HL-60 (cell line): ENCODE results near the gene RGL4.

Experiments
- DNase-seq, 2 experiments: peaks; one replicate each; pipeline ENCODE4 v3.0.0-alpha.2; 2010 to 2020; ENCODE audit warnings: low read depth in 1 of 2, low spot score in 1 of 2
- H3K27ac ChIP-seq: fragments of 250-450 bp; sonication (Bioruptor Pico); replicated peaks from 2 replicates; pipeline ENCODE4 v1.5.1; 2020; ENCODE audit warnings: mild to moderate bottlenecking, moderate library complexity
- H3K27me3 ChIP-seq: fragments of 250-450 bp; sonication (Bioruptor Pico); 2 replicates; pipeline ENCODE4 v1.5.1; 2021; ENCODE audit warnings: mild to moderate bottlenecking, moderate library complexity; ENCODE audit not compliant: insufficient read depth, poor library complexity, severe bottlenecking
- H3K4me3 ChIP-seq: replicated peaks from 2 replicates; pipeline ENCODE4 v1.5.1; 2011; ENCODE audit warnings: mild to moderate bottlenecking, control low read depth, low read length; ENCODE audit not compliant: insufficient read depth
- CTCF ChIP-seq: IDR thresholded peaks from one replicate; pipeline ENCODE4 v1.5.1; 2011; ENCODE audit warnings: low read length, control low read depth, inconsistent platforms; ENCODE audit not compliant: insufficient read depth
- GABPA ChIP-seq: IDR thresholded peaks from 2 replicates; pipeline ENCODE4 v1.6.1; 2012; ENCODE audit warnings: low read depth
- POLR2AphosphoS5 ChIP-seq: IDR thresholded peaks from 2 replicates; pipeline ENCODE4 v1.6.1; 2012; ENCODE audit warnings: low read depth
- SPI1 ChIP-seq: IDR thresholded peaks from 2 replicates; pipeline ENCODE4 v1.6.1; 2012; ENCODE audit warnings: low read depth, mild to moderate bottlenecking, borderline replicate concordance
- TF ChIP-seq, protein P1 (sequence below): IDR thresholded peaks from 2 replicates; pipeline ENCODE4 v1.6.1; 2012; ENCODE audit warnings: low read depth; ENCODE audit not compliant: insufficient replicate concordance

Gene RGL4

GRCh38 chr22:23682077-23682476 lies 8.7 kb upstream of the RGL4 start:
- DNase-seq, result no peak
- no peak overlapping the region for H3K27ac ChIP-seq
- no peaks in the 10 kb centered on the region for H3K27me3 ChIP-seq
- H3K4me3 ChIP-seq, result no peak overlapping the region
- TF ChIP-seq POLR2AphosphoS5, result no peak
- no peak for TF ChIP-seq SPI1
- TF ChIP-seq GABPA, result no peak
- no peak for TF ChIP-seq CTCF
- TF ChIP-seq, protein P1, sequence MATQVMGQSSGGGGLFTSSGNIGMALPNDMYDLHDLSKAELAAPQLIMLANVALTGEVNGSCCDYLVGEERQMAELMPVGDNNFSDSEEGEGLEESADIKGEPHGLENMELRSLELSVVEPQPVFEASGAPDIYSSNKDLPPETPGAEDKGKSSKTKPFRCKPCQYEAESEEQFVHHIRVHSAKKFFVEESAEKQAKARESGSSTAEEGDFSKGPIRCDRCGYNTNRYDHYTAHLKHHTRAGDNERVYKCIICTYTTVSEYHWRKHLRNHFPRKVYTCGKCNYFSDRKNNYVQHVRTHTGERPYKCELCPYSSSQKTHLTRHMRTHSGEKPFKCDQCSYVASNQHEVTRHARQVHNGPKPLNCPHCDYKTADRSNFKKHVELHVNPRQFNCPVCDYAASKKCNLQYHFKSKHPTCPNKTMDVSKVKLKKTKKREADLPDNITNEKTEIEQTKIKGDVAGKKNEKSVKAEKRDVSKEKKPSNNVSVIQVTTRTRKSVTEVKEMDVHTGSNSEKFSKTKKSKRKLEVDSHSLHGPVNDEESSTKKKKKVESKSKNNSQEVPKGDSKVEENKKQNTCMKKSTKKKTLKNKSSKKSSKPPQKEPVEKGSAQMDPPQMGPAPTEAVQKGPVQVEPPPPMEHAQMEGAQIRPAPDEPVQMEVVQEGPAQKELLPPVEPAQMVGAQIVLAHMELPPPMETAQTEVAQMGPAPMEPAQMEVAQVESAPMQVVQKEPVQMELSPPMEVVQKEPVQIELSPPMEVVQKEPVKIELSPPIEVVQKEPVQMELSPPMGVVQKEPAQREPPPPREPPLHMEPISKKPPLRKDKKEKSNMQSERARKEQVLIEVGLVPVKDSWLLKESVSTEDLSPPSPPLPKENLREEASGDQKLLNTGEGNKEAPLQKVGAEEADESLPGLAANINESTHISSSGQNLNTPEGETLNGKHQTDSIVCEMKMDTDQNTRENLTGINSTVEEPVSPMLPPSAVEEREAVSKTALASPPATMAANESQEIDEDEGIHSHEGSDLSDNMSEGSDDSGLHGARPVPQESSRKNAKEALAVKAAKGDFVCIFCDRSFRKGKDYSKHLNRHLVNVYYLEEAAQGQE, result no peak

DNA sequence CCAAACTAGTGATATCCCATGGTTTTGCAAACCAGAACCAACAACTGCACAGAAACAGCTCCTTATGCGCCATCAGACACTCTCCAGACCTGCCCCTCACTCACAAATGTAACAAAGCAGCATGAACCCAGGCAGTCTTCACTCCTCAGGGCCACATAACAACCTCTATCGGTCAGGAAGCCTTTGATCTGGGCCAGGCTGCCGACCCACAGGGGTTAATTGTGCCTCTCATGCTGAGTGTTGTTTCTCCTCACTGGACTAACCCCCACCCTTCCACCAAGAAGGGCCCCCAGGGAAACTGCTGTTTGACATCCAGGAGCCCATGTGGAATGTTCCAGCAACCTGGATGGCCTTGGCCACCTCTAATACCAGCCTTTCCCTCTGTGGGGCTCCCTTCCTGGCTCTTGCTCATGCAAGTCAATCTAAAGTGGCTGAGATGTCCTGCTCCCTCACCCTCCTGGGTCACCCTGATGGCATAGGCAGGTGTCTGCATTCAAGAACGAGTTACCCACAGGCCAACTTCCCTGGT lies 7.9 kb upstream of the RGL4 start:
- no peaks in the 10 kb centered on the region for H3K27me3 ChIP-seq
- H3K27ac ChIP-seq, result no peak overlapping the region
- DNase-seq, result no peak
- TF ChIP-seq, protein P1, result no peak
- TF ChIP-seq SPI1 (no peak), GABPA (no peak), POLR2AphosphoS5 (no peak), CTCF (no peak)
- no peak overlapping the region for H3K4me3 ChIP-seq

- Histone ChIP-seq H3K27ac (no peak overlapping the region), H3K27me3 (no peaks in the 10 kb centered on the region), H3K4me3 (no peak overlapping the region)
- TF ChIP-seq POLR2AphosphoS5 (no peak), CTCF (no peak), SPI1 (no peak), GABPA (no peak)
- TF ChIP-seq, protein P1, result no peak
- no peak for DNase-seq
Observed at GRCh38 chr22:23683545-23683944, 7.3 kb upstream of the RGL4 start.
